NCI-H1694 (cell line): Measurements from ENCODE around the gene FAM76A.
"Not testable (repeated sequence)": the region's sequence is repeated elsewhere in the genome, so short reads cannot be mapped to it uniquely, and the experiment has no call there.

Source experiments
- DNase-seq: peaks from one replicate; lab custom pipeline; 2025; lab: John Stamatoyannopoulos, UW

FAM76A gene

DNA sequence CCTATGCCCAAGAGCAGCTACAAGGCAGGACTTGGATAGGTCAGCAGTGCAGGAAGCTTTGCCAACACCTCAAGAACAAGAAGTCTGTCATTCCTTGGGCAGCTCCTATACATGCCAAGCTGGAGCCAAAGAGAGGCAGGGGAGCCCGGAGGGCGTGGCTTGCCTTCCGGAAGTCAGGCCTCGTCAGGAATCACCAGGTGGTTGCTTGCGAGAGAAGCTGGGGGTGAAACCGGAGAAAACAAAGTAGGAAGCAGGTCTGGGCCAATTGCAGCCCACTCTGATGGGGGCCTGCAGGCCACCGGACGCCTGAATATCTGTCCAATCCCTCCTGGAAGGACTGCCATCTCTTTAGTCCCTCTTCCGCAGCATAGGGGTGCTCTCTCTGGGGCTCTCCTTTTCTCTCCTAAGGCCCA lies 794 bp upstream of the FAM76A start:
- DNase-seq: no peak

DNA sequence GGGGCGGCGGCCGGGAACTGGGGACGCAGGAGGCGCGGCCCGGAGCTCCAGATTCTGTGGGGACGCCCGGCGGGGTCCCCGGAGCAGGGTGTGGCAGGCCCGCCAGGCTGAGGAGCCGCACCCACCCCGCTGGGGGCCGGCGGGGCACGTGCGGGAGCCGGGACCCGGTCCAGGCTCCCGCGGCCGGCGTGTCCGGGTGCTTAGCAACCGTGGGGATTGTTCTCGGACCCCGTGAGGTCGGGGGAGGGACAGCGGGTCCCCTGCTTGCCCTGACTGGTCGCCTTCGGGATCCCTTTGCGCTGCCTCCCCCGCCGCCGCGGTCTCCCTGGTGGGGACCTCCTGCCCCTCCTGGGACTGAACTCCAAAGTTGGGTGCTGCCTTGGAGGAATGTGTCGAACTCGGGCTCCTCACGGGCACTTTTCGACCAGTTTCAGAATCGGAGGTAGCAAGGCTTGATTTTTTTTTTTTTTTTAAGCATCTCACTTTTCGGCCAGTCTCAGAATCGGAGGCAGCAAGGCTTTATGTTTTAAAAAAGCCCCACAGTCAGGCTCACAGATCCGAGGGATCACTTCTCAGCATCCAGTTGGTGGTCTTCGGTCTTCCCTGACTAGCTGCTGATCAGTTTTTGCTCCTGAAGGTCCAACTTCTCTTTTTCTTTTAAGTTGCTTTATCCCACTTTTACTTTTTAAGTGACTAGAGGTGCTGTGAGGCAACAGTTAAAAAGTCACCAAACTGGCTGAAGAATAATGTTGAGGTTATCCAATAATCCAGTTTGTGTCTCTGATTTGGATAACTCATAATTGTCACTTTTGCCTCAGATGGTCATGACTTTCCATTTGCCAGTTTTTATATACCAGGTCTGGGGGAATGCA lies 648 bp downstream of the FAM76A start:
- no peak for DNase-seq

DNA sequence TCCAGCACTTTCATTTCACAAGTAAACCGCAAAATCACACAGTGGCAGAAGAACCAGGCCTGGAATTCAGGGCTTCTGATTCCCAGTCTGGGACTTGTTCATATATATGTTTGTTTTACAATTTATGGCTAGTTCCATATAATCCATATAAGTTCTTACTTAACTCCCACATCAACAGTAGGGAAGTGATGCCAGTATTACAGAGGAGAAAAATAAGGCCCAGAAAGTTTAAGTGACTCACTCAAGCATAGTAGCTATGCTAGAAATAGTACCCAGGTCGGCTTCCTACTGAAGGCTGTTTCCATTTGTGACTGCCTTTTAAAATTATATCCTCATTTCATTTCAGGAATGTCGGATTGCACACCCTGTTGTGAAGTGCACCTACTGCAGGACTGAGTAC lies 1.4 kb downstream of the FAM76A start:
- DNase-seq: no peak

DNA sequence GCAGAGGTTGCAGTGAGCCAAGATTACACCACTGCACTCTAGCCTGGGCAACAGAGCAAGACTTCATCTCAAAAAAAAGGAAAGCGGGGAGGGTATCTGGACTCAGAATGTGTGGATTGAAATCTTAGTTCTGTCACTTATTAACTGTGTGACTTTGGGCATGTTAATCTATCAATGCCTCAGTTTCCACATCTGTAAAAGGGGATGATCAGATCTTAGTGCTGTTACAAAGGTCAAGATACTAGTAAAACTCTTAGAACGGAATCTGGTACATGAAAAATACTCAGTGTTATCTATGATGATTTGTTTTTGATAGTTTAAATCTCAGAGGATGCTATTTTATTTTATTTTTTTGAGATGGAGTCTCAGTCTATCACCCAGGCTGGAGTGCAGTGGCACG lies 10.5 kb downstream of the FAM76A start:
- DNase-seq: no peak

DNA sequence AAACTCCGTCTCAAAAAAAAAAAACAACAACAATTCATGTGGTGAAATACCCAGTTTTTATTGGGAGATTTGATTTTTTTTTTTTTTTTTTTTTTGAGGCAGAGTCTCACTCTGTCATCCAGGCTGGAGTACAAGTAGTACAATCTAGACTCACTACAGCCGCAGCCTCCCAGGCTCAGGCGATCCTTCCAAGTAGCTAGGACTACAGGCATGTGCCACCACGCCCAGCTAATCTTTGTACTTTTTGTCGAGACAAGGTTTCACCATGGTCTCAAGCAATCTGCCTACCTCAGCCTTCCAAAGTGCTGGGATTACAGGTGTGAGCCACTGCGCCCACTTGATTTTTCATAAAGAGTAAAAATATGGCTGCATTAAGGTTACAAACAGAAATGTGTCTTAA lies 15.4 kb downstream of the FAM76A start:
- no peak for DNase-seq

DNA sequence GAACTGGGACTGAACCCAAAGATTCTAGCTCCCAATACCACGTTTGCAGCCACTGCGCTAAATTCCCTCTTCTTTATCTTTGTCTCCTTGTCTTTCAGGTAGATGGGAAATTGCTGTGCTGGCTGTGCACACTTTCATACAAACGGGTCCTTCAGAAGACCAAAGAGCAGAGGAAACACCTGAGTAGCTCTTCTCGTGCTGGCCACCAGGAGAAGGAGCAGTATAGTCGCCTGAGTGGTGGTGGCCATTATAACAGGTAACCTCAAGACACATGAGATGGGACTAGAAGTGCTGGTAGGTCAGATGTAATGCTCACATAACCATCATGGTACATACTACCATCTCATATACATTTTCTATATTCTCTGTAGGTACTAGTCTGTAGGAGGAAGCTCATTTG lies 18.8 kb downstream of the FAM76A start:
- DNase-seq: no peak

DNA sequence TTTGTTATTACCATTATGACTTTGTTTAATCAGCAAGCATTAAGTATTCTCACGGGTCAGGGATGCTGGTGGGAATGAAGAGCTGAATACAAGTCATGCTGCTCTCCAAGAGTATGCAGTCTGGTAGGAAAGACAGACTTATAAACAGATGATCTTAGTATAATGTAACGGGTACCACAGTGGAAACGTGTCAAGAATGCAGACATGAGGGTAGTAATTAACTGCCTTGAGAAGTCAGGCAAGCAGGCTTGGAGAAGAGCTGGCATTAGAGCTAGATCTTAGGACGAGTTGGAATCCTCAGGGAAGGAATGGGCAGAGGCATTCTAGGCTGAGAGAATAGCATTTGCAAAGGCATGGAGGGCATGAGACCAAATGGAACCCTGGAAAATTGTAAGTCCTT lies 19.7 kb downstream of the FAM76A start:
- no peak for DNase-seq

DNA sequence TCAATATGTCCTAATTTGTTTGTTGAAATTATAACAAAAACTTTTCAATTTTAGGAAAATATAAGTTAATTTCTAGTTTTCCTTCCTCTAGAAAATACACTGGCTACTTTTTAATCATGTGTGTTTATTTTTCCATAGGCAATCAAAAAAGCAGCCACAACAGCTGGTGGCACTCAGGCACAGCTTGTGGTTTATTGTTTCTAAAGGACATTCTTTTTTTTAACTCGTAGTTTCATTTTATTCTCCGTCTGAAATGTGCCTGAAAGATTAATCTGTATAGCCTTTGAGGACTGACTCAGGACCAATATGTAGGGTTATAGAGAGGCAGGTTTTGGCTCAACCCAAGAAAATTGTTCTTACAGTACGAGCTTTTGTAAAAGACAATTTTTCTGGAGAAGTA lies 26.6 kb downstream of the FAM76A start:
- DNase-seq: no peak

DNA sequence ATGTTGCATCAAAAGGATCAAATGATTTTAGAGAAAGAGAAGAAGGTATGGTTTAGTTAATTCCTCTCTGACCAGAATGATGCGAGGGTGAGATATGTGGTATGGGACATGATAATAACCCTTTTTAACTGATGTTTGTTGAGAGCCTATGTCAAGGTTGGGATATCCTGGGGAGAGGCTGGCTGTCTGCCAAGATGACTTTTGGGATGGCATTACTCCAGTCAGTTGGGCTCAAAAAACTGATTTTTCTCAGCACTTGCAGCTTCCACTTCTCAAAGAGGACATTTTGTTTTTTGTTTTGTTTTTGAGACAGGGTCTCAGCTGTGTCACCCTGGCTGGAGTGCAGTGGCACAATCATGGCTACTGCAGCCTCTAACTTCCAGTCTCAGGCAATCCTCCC lies 29.5 kb downstream of the FAM76A start:
- no peak for DNase-seq

DNA sequence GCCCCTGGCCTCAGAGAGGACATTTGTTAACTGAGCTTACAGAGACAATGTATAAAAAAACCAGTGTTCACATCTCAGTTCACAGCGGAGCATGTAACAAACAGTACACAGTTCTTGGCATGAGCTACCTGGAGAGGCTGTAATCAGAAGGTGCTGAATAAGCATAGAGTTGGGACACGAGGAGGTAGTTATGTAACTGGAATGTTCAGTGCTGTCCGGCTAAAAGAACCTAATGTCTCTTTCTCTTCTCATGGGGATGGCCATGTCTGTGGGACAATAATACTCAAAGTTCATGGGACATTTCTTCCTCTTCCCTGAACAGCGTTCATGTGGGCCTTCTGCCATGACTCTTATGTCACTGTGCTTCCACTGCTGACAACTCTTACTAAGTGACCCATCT lies 30.1 kb downstream of the FAM76A start:
- DNase-seq: no peak

DNA sequence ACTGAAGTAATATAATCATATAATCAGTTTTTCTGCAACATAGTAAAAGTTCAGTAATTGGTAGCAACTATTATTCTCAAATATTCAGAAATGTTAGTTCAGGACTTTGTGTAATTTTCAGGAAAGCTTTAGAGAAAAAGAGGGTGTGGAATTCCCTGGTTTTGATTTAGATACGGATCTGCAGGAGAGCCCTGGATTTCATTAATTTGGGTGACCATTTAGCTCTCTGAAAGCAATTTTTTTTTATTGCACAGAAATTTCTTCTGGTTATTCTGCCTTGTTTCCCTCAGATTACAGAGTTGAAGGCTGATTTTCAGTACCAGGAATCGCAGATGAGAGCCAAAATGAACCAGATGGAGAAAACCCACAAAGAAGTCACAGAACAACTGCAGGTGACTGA lies 33.5 kb downstream of the FAM76A start:
- DNase-seq: no peak

DNA sequence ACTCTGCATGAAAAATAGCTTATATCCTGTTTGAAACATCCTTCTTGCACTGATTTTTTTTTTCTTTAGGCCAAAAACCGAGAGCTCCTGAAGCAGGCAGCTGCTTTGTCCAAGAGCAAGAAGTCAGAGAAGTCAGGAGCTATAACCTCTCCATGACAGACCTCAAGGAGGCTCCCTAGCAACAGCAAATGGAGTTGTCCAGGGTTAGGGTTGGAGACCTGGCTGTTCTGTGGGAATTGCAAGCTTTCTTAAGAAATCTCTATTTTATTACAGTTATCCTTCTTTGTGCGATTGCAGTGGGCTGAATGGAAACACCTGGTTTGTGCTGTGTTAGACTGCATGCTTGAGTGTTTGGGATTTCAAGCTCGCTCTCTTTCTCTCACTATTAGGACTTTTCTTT lies 34.7 kb downstream of the FAM76A start:
- no peak for DNase-seq

DNA sequence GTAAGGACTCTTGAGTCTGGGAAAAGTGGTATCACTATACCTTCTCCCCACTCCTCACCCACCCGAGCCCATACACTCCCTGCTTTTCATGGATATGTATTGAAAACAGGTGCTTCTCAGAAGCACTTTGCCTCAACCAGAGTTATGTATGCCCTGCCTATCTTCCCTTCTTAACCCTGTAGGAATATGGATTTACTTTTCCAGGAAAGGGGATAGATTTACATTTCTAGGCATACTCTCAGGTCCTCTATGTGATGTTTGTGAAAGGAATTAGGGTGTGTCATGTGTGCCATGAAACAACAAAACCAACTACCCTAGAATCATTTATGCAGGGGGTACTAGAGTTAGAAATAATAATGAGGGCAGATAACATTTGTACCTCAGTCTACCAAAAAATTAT lies 36.3 kb downstream of the FAM76A start:
- DNase-seq: no peak

DNA sequence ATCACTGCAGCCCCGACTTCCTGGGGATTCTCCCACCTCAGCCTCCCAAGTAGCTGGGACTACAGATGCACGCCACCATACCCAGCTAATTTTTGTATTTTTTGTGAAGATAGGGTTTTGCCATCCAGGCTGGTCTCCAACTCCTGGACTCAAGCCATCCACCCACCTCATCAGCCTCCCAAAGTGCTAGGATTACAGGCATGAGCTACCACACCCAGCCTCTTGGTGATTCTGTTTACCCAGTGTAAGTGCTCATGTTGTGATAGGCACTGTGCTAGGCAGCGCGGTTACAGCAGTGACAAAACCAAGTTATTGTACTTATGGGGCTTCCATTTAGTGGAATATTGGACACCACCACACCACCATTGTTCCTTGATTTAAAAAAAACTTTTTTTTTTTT lies 37.6 kb downstream of the FAM76A start:
- no peak for DNase-seq

DNA sequence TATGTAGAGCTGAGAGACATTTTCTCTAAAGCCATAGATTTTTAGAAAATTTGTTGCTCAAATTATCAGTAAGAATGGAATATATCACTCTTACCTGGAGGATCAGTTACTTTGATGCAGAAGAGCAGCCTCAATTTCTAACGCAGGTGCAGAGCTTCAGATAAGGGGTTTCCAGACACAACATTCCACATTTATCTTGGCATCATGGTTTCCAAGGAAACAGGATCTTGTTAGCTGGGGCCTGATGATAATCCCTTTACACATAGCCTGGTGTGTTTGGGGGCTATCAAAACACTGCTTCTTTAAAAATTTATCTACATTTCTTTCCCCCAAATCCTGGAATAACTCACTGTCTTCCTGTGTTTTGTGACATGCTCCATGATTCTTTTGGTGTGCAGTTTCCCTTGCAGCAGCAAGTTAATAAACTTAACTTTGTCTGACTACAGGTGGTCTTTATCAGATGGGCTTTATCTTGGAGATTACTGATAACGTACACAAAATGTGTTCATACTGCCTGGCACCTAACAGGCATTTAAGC lies 44.6 kb downstream of the FAM76A start:
- no peak for DNase-seq

DNA sequence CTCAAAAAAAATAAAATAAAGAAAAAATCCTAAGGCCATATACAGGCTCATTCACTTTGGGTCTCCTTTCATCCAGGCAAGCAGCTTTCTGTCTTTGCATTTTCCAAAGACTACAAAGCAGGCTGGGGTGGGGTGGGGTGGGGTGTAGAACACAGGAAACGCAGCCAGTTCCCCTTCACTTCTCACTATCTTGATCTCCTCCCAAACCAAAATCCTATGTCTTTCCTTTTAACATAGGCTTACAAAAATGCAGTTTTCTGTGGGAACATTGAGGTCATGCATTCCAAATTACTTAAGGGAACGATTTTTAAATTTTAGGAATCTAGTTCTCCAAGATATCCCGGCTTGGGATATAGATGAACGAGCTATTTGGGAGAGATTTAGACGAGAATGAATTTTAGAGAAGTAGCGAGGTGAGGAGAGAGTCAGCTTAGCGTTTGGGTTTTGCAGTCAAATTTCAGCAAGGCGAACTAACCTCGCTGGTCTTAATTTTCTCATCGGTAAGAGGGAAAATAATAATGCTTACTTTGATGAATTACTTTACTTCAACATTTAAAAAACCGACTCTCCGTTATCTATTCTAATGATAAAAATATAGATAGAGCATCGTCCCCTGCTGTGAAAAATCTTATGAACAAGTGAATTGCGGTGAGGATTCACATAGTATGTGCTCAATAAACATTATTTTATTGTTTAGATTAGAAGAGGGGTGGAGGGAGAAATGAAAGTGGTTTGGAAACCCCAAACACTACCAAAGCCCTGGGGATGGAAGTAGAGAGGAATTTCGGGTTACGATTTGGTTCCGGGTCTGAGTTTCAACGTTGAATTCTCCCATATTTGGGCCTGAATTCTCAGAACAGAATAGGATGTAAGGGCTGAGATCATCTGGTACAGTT lies 46.5 kb downstream of the FAM76A start:
- no peak for DNase-seq

DNA sequence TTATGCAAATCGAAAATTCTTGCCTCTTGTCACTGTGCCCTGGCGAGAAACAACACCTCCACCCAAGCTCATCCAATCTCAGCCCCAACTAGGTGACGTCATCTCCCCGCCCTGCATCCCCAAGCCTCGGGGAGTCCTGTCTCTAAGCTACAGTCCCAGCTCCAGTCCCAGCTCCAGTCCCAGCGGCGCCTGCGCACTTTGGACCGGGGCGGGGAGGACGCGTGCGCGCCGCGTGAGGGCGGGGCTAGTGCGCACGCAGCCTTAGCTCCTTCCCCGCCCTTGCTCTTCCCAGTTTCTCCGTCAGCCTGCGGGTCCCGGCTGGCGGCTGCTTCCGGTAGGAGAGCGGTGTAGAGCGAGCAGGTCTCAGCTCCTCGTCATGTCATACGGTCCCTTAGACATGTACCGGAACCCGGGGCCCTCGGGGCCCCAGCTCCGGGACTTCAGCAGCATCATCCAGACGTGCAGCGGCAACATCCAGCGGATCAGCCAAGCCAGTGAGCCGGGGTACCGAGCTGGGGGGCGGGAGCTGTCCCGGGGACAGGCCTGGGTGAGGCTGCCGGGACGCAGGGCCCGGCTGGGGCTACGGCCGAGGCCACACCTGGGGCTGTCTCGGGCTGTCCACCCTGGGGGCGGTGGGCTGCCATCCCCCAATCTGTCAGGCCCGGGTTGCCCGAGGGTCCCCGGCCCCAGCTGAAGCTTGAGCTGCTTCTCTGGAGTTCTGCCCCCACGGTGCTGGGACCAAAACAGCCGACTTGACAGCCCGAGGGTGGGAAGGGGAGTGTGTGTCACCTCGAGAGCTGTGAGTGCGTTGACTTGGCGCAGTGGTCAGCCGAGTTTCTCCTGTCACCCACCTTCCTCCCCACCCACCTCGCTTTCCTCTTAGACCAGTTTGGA lies 47.4 kb downstream of the FAM76A start, which contains the start of gene STX12:
Gene STX12, plus strand, starts transcription at position 288 of the 894 bp plus-strand sequence. Its CDS starts 89 bp downstream, at position 377.
- peak; percentile 93 for DNase-seq

DNA sequence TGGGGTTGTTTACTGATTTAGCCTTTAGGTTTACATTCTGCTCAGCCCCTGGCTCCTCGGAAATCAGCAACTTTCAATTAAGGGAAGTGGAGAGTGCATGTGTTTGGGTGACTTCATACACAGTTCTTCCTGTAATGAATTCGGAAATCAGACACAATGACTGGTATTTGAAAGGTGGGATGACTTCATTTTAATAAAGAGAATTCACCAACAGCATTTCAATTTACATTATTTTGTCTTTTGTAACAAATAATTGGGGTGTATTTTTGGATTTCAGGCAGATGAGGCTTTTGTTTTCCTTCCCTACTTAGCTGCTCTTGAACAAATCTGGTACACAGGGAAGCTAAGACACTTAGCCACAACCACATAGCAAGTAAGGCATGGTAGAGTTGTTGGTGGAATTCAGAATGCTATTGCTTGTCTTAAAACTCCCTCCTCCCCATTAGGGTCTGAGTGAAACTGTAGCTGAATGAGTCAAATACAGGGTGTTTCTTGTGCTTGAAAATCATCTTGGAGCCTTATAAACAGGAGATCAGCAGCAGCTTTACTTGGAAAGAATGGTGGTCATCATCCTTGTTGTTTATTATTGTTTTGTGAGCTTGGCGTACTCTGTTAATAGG lies 48.2 kb downstream of the FAM76A start:
- DNase-seq: no peak

DNA sequence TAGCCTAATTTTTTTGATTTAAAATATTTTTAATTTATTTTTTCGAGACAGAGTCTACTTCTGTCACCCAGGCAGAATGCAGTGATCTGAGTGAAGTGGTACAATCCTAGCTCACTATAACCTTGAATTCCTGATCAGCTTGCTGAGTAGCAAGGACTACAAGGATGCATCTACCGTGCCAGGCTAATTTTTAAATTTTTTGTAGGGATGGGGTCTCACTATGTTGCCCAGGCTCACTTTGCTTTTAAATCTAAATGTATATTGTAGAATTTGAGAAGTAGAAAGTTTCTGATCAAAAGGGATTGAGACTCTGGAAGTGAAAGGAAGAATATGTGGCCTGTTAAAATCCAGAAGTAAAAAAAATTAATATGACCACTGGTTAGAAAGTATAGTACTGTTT lies 48.9 kb downstream of the FAM76A start:
- DNase-seq: no peak

DNA sequence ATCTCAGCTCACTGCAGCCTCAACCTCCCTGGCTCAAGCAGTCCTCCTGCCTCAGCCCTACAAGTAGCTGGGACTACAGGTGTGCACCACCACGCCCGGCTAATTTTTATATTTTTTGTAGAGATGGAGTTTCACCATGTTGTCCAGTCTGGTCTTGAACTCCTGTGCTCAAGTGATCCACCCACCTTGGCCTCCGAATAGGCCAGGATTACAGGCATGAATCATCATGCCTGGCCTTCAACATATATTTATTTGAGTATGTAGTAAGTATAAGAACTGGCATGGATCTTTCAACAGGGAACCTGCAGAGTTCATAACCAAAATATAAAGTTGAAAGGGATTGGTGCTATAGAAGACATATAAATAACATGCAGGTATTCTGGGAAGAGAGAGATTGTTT lies 49.6 kb downstream of the FAM76A start:
- DNase-seq: not testable (repeated sequence)

DNA sequence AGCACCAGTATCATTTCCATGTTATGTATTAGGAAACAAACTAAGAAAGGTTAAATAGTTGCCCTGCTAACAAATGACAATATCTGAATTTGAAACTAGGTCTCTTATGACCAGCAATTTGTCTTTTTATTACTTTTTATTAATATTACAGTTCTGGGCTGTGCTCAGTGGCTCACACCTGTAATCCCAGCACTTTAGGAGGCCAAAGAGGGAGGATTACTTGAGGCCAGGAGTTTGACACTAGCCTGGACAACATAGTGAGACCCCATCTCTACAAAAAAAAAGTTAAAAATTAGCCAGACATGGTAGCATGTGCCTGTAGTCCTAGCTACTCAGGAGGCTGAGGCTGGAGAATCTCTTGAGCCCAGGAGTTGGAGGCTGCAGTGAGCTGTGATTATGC lies 50.5 kb downstream of the FAM76A start:
- not testable (repeated sequence) for DNase-seq
